Kidney glomerular epithelial cell (primary cell): ENCODE measurements around the gene WNT11.

ENCODE experiments used
- DNase-seq: peaks from one replicate; lab custom pipeline; 2025; lab: John Stamatoyannopoulos, UW

WNT11 gene

GRCh38 chr11:76206327-76207081 lies at the start of gene WNT11:
Gene WNT11, minus strand, starts transcription at chr11:76206502. Its CDS starts 95 bp downstream, at chr11:76206407.
- DNase-seq: no peak

- DNase-seq: no peak
Measured at GRCh38 chr11:76253416-76253815, 47.1 kb upstream of the WNT11 start.

GRCh38 chr11:76252631-76253070 lies 46.3 kb upstream of the WNT11 start:
- DNase-seq: no peak

GRCh38 chr11:76251576-76251975 lies 45.3 kb upstream of the WNT11 start:
- no peak for DNase-seq

GRCh38 chr11:76251226-76251575 lies 44.9 kb upstream of the WNT11 start:
- no peak for DNase-seq

- no peak for DNase-seq
Measured at GRCh38 chr11:76250520-76251225, 44.4 kb upstream of the WNT11 start.

GRCh38 chr11:76249195-76249741 lies 43.0 kb upstream of the WNT11 start:
- DNase-seq: no peak

- no peak for DNase-seq
Measured at GRCh38 chr11:76248210-76248609, 41.9 kb upstream of the WNT11 start.

- no peak for DNase-seq
Measured at GRCh38 chr11:76247091-76247490, 40.8 kb upstream of the WNT11 start.

GRCh38 chr11:76246271-76246933 lies 40.1 kb upstream of the WNT11 start:
- no peak for DNase-seq

- DNase-seq: no peak
Measured at GRCh38 chr11:76245720-76246119, 39.4 kb upstream of the WNT11 start.

- DNase-seq: no peak
Measured at GRCh38 chr11:76244316-76244851, 38.1 kb upstream of the WNT11 start.

GRCh38 chr11:76243957-76244285 lies 37.6 kb upstream of the WNT11 start:
- no peak for DNase-seq

GRCh38 chr11:76243193-76243956 lies 37.1 kb upstream of the WNT11 start:
- no peak for DNase-seq

- no peak for DNase-seq
Measured at GRCh38 chr11:76242004-76242779, 35.9 kb upstream of the WNT11 start.

GRCh38 chr11:76241243-76242000 lies 35.1 kb upstream of the WNT11 start:
- no peak for DNase-seq

GRCh38 chr11:76240666-76241065 lies 34.4 kb upstream of the WNT11 start:
- no peak for DNase-seq

GRCh38 chr11:76240161-76240540 lies 33.8 kb upstream of the WNT11 start:
- DNase-seq: no peak

- no peak for DNase-seq
Measured at GRCh38 chr11:76239483-76240160, 33.3 kb upstream of the WNT11 start.

- DNase-seq: no peak
Measured at GRCh38 chr11:76238551-76238950, 32.2 kb upstream of the WNT11 start.
